Right kidney (tissue), 9 donors: ENCODE data around the gene CARD19.

Experiments used
- DNase-seq: peaks from one replicate; pipeline ENCODE4 v3.0.0-alpha.2; 2016
- long read RNA-seq, 8 donors: transcript quantifications; one replicate each; lab custom pipeline, GENCODE V29; 2026

CARD19 gene
- long read RNA-seq, donor 1, transcript CARD19-207 (6 exons, 759 nt) = minor isoform, 7 of 30 reads
- long read RNA-seq, donor 1, transcript CARD19-201 (6 exons, 855 nt) = major isoform, 9 of 30 reads
- long read RNA-seq, donor 1, partial matches to known transcripts = 0 of 30 reads
- long read RNA-seq, donor 1, other reads (novel, unspliced or antisense) = 5 of 30 reads
- long read RNA-seq, donor 2, transcript CARD19-201 (6 exons, 855 nt) = minor isoform, 5 of 18 reads
- long read RNA-seq, donor 2, transcript CARD19-207 (6 exons, 759 nt) = major isoform, 8 of 18 reads
- long read RNA-seq, donor 2, partial matches to known transcripts = 0 of 18 reads
- long read RNA-seq, donor 2, other reads (novel, unspliced or antisense) = 0 of 18 reads
- long read RNA-seq, donor 3, transcript CARD19-207 (6 exons, 759 nt) = major isoform, 5 of 11 reads
- long read RNA-seq, donor 3, partial matches to known transcripts = 0 of 11 reads
- long read RNA-seq, donor 3, other reads (novel, unspliced or antisense) = 0 of 11 reads
- long read RNA-seq, donor 4, transcript CARD19-201 (6 exons, 855 nt) = major isoform, 8 of 76 reads
- long read RNA-seq, donor 4, partial matches to known transcripts = 31 of 76 reads
- long read RNA-seq, donor 4, other reads (novel, unspliced or antisense) = 30 of 76 reads
- long read RNA-seq, donor 5, transcript CARD19-207 (6 exons, 759 nt) = major isoform, 5 of 16 reads
- long read RNA-seq, donor 5, partial matches to known transcripts = 0 of 16 reads
- long read RNA-seq, donor 5, other reads (novel, unspliced or antisense) = 5 of 16 reads
- long read RNA-seq, donor 6, transcript CARD19-201 (6 exons, 855 nt) = major isoform, 6 of 9 reads
- long read RNA-seq, donor 6, partial matches to known transcripts = 0 of 9 reads
- long read RNA-seq, donor 6, other reads (novel, unspliced or antisense) = 0 of 9 reads
- long read RNA-seq, donor 7, transcript CARD19-207 (6 exons, 759 nt) = minor isoform, 6 of 28 reads
- long read RNA-seq, donor 7, transcript CARD19-201 (6 exons, 855 nt) = major isoform, 11 of 28 reads
- long read RNA-seq, donor 7, partial matches to known transcripts = 0 of 28 reads
- long read RNA-seq, donor 7, other reads (novel, unspliced or antisense) = 0 of 28 reads
- long read RNA-seq, donor 8, transcript CARD19-207 (6 exons, 759 nt) = major isoform, 6 of 15 reads
- long read RNA-seq, donor 8, transcript CARD19-201 (6 exons, 855 nt) = minor isoform, 5 of 15 reads
- long read RNA-seq, donor 8, partial matches to known transcripts = 0 of 15 reads
- long read RNA-seq, donor 8, other reads (novel, unspliced or antisense) = 0 of 15 reads

- peak; percentile 91 for DNase-seq
These were observed at the start of gene CARD19 for GRCh38 chr9:93096131-93096802. Gene CARD19 (plus strand): TSS chr9:93096217. CDS start chr9:93096346, 129 bp downstream.

GRCh38 chr9:93048566-93049448 is 47.2 kb upstream of the CARD19 start:
- no peak for DNase-seq

- no peak for DNase-seq
These were observed 46.5 kb upstream of the CARD19 start for GRCh38 chr9:93049491-93049890.

- DNase-seq = no peak
These were observed 45.8 kb upstream of the CARD19 start for GRCh38 chr9:93050231-93050630.

- DNase-seq = no peak
These were observed 44.3 kb upstream of the CARD19 start for GRCh38 chr9:93051680-93052089.

GRCh38 chr9:93052791-93053540 is 43.1 kb upstream of the CARD19 start:
- no peak for DNase-seq

- no peak for DNase-seq
These were observed 42.2 kb upstream of the CARD19 start for GRCh38 chr9:93053781-93054331.

- DNase-seq = no peak
These were observed 41.0 kb upstream of the CARD19 start for GRCh38 chr9:93054758-93055704.

GRCh38 chr9:93057042-93057702 is 38.8 kb upstream of the CARD19 start:
- DNase-seq = peak; percentile 23

GRCh38 chr9:93057703-93058354 is 38.2 kb upstream of the CARD19 start:
- peak; percentile 46 for DNase-seq

GRCh38 chr9:93058355-93059010 is 37.5 kb upstream of the CARD19 start, which contains the start of gene SUSD3:
Gene SUSD3 (plus strand): TSS chr9:93058701. CDS start chr9:93058743, 42 bp downstream.
- DNase-seq = peak; percentile 58

- DNase-seq = peak; percentile 30
These were observed 36.9 kb upstream of the CARD19 start for GRCh38 chr9:93059011-93059714.

- peak; percentile 29 for DNase-seq
These were observed 36.1 kb upstream of the CARD19 start for GRCh38 chr9:93059715-93060578.

GRCh38 chr9:93060746-93061259 is 35.2 kb upstream of the CARD19 start:
- peak; percentile 16 for DNase-seq
